Right renal cortex interstitium (tissue), 3 donors: Measurements from ENCODE around the gene KANSL1L. TPM values are rescaled to one million over a fixed set of nuclear protein-coding genes. Genes with fewer than 3 reads are reported as not detected.

Source experiments
- DNase-seq, 3 donors: peaks; one replicate each; pipeline ENCODE4 v3.0.0-alpha.2; 2013; ENCODE audit warnings: low read depth in 3 of 3, low spot score in 2 of 3
- polyA plus RNA-seq, 3 donors: library from polyadenylated mRNA; unstranded; fragments of 120-200 nt; gene quantifications; one replicate each; pipeline ENCODE4 v1.2.1, GENCODE V29; 2013; ENCODE audit not compliant: insufficient read length in 3 of 3

Gene KANSL1L
- polyA plus RNA-seq, 3 donors: 53.4 to 56.3 (median 55.2) TPM

- no peak for DNase-seq
These were observed 84.9 kb downstream of the KANSL1L start for GRCh38 chr2:210086292-210086691.

GRCh38 chr2:210072922-210073509 lies 98.2 kb downstream of the KANSL1L start:
- no peak for DNase-seq

GRCh38 chr2:210072493-210072892 lies 98.7 kb downstream of the KANSL1L start:
- DNase-seq: no peak

GRCh38 chr2:210063306-210063705 lies 107.9 kb downstream of the KANSL1L start:
- DNase-seq: no peak

GRCh38 chr2:210055825-210056224 lies 115.4 kb downstream of the KANSL1L start:
- DNase-seq: no peak

- no peak for DNase-seq
These were observed 116.5 kb downstream of the KANSL1L start for GRCh38 chr2:210054696-210055095.

GRCh38 chr2:210050885-210051284 lies 120.3 kb downstream of the KANSL1L start:
- no peak for DNase-seq

- DNase-seq: no peak
These were observed 121.4 kb downstream of the KANSL1L start for GRCh38 chr2:210049831-210050230.

- no peak for DNase-seq
These were observed 124.2 kb downstream of the KANSL1L start for GRCh38 chr2:210046851-210047500.

GRCh38 chr2:210038078-210038477 lies 133.1 kb downstream of the KANSL1L start:
- DNase-seq: no peak

GRCh38 chr2:210035679-210036078 lies 135.5 kb downstream of the KANSL1L start:
- DNase-seq: no peak

GRCh38 chr2:210034087-210034683 lies 137.0 kb downstream of the KANSL1L start:
- no peak for DNase-seq

GRCh38 chr2:210028178-210028577 lies 143.0 kb downstream of the KANSL1L start:
- DNase-seq: no peak

- DNase-seq: no peak
These were observed 143.6 kb downstream of the KANSL1L start for GRCh38 chr2:210027608-210028007.

- DNase-seq: no peak
These were observed 148.4 kb downstream of the KANSL1L start for GRCh38 chr2:210022824-210023223.

- no peak for DNase-seq
These were observed 151.1 kb downstream of the KANSL1L start for GRCh38 chr2:210020138-210020537.

- DNase-seq: no peak
These were observed 161.3 kb downstream of the KANSL1L start for GRCh38 chr2:210009896-210010295.

- no peak for DNase-seq
These were observed 162.1 kb downstream of the KANSL1L start for GRCh38 chr2:210009126-210009525.

- DNase-seq: no peak
These were observed 163.3 kb downstream of the KANSL1L start for GRCh38 chr2:210007895-210008294.

GRCh38 chr2:210004881-210005280 lies 166.3 kb downstream of the KANSL1L start:
- DNase-seq: no peak

GRCh38 chr2:210003359-210003758 lies 167.8 kb downstream of the KANSL1L start:
- no peak for DNase-seq
